Measurements from ENCODE around the gene CD80. TPM values are rescaled to one million over a fixed set of nuclear protein-coding genes. Genes with fewer than 3 reads are reported as not detected.
"Not testable (repeated sequence)": the region's sequence is repeated elsewhere in the genome, so short reads cannot be mapped to it uniquely, and the experiment has no call there.

The CD80 gene, protein sequence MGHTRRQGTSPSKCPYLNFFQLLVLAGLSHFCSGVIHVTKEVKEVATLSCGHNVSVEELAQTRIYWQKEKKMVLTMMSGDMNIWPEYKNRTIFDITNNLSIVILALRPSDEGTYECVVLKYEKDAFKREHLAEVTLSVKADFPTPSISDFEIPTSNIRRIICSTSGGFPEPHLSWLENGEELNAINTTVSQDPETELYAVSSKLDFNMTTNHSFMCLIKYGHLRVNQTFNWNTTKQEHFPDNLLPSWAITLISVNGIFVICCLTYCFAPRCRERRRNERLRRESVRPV
- under 1 TPM; 0.17 to 0.25 (median 0.23) TPM for polyA plus RNA-seq (ENCODE audit: insufficient read length in 4 of 4)

DNA sequence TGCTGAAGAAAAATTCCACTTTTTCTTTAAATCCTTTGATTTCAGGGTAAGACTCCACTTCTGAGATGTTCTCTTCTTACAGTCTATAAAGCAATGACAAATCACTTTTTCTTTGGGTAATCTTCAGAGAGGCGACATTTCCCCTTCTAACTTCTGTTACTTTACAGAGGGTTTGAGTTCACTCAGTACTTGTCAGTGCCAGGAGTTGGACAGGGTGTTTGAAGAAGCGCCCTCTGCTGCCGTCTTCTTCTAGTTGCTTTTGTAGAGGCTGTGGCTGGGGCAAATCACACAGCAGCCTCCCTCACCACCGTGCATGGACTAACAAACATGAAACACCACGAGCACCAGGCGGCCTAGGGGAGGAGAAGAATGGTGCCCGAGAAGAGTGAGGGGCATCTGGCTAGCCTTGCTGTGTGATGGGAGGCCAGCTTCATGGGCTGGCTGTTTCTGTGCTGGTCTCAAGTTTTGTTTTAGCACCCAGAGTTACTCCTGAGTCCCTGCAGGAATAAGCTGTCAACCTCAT lies at the start of gene CD80:
Gene CD80, minus strand, starts transcription at position 174 of the 523 bp plus-strand sequence. CDS start 1,886 bp downstream, outside the sequence.
- no peak for DNase-seq (ENCODE audit: low read depth in 4 of 4, low spot score in 2 of 4)

DNA sequence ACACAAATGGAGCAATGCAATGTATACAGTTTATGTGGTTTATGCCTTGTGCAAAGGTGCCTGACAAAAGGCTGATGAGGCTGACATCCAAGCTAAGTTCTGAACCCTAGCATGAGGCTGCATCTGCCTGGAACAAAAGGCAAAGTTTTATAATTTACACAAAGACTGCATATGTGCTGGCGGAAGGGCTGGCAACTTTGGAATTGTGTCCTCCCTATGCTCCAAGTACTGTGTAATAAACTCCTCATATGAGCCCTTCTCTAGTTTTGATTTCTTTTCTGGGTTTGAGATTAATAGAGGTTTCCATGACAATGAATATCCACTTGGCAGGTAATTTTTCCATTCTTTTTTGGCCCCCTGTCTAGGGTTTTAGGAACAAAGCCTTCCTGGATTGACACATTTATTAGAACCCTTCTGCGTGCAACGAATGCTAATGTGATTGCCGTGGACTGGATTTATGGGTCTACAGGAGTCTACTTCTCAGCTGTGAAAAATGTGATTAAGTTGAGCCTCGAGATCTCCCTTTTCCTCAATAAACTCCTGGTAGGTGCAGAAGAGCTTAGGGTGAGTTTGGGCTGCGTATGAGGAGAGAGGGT lies 49.1 kb upstream of the CD80 start:
- no peak for DNase-seq (ENCODE audit: low read depth in 4 of 4, low spot score in 2 of 4)

DNA sequence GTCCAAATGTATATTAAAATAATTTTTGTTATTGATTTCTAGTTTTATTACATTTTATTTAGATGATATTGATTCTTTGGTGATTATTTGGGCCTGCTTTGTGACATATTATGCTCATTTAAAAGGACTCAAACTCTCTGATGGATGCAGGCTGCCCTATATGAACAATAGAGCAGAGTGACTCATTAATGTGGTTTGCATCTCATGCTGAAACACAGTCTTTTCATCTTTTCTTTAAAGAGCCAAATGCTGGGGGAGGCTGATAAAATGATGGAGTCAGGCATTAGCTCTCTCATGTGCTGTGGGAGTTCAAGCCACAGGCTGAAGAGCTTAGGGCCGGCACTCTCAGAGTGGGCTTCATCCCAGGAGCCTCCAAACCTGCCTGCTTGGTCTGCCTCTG lies 45.5 kb upstream of the CD80 start:
- no peak for DNase-seq (ENCODE audit: low read depth in 4 of 4, low spot score in 2 of 4)

DNA sequence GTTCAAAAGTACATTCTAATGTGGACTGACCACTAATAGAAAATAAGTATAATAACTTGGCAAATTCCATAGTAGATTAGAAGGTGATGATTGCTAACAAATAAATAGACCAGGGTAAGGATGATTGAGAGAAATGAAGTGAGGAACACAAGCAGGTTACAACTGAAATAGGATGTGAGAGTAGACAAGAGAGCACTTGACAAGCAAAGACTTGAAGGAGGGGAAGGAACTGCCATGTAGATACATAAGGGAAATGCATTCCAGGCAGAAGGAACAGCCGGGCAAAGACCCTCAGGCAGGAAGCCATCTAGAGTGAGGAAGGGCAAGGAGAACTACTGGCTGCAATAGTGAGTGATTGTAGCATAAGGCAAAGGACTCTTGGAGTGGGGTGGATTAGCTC lies 43.3 kb upstream of the CD80 start:
- no peak for DNase-seq (ENCODE audit: low read depth in 4 of 4, low spot score in 2 of 4)

DNA sequence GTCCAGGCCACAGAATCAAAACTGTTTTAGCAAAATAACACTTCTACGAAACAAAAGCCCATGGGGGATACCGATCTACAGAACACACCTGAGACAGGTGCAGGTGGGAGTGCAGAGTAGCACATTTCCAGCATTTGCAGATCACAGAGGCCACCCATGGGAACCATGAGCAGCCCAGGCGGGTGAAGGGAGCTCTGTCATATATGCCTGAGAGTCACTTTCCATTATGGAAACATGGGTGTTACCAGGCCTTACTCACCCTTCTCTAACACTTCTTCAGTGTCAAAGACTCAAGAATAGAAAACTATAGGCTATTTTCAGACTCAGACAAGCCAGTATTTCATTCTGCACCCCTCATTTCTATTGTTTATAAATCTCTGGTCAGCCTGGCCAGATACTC lies 41.7 kb upstream of the CD80 start:
- DNase-seq (ENCODE audit: low read depth in 4 of 4, low spot score in 2 of 4), result no peak

DNA sequence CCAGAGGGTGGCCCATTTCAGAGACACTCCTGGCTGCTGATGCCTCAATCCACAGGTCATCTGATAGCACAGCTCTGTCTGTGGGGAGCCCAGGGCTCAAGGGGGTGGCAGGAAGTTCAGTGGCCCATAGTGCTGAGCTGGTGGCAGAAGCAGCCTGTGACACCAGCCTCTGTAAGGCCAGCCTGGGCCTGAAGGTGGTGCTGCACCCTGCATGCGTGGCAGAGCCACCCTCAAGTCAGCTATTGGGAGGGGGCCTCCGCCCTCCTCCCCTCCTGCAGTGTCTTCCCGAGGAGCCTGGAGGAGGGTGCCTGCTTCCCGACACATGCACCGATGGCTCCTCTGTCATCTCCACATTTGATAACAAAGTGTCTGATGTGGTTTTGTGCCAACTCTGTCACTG lies 41.3 kb upstream of the CD80 start:
- DNase-seq (ENCODE audit: low read depth in 4 of 4, low spot score in 2 of 4), result no peak

DNA sequence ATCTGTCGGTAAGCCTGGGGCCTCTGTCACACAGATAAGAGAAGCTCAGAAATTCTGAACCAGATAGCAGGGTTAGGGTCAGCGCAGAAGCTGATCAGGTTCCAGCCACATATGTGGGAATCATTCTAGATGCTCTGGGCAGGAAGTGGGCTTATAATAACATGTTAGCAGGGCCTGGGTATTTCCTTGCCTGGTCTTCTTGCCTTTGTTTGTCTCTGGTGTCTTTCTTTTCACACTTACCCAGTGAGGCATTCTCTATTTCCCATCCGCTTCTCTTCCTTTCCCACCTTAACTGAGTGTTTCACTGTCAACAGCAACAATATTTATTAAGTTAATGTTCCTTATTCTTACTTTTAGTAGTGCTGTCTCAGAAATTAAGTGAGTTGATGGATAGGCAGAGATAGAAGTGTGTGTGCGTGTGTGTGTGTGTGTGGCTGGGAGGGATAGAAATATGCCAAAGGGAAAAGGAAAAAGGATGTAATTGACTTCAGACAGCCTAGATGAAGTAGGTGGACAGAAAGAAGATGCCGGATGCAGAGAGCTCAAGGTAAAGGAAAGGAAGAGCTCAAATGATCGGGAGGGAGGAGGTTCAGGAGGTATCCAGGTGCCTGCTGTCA lies 40.3 kb upstream of the CD80 start:
- DNase-seq (ENCODE audit: low read depth in 4 of 4, low spot score in 2 of 4), result no peak

DNA sequence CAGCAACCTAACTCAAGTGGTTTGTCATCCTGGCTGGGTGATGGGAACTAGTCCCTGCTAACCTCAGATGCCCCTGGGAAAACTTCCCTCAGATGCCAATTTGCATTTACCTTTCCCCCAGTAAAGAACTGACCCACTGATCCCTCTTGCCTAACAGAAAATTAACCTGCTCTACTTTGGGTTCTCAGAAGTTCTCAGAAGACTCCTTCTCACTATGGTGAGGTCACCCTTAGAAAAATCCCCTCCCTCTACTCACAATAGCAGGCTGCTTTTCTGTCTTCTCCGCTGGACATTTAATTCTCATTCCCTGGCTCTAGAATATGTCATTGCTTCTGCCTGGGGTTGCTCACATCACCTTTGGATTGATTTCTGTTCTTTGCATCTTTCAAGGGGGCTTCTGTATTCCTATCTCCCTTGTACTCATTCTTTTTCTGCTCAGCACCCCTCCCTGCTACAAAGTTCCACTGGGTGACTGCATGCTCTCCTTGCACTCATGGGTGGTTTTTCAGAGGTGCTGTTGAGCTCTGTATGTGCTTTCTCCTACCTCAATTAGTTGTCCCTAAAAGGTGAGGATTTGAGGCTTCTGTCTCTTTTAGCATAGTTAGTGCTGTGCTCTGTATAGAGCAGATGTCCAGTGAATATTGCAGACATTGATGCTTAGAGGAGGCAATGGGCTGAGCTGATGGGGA lies 39.1 kb upstream of the CD80 start:
- no peak for DNase-seq (ENCODE audit: low read depth in 4 of 4, low spot score in 2 of 4)

DNA sequence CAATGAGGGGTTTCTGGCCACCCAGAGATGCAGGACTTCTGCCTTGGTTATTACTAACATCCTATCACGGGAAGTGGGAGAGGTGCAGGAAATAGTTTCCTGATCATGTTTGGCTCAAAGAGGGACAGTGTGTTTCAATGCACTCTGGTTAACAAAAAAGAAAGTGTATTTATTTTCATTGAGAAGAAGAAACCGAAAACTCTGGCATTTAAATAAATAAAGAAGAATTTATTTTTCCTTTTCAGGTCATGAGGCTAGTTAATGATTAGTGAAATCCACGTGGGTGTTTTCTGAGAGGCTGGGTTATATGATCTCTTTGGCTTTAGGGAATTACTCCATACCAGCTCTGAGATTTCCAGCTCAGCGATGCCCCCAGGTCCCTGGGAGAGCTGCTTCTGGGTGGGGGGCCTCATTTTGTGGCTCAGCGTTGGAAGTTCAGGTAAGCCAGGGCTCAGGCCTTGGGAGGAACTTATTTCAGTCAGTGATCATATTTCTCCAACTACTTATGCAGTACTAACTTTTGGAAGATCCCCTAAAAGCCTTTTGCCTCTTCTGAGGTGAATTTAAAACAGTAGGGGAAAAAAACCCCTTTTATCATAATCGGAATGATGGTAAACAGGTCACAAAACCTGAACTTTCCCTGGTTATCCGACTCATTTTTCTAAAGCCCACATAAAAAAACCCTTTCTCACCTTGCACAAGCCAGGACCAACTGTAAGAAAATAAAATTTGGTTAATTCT lies 38.3 kb upstream of the CD80 start, which contains the start of gene PLA1A:
Gene PLA1A, plus strand, starts transcription at position 338 of the 741 bp plus-strand sequence. Its CDS starts 29 bp downstream, at position 367.
- peak in 2 of 4 donors; percentile 13 to 46 for DNase-seq (ENCODE audit: low read depth in 4 of 4, low spot score in 2 of 4)

DNA sequence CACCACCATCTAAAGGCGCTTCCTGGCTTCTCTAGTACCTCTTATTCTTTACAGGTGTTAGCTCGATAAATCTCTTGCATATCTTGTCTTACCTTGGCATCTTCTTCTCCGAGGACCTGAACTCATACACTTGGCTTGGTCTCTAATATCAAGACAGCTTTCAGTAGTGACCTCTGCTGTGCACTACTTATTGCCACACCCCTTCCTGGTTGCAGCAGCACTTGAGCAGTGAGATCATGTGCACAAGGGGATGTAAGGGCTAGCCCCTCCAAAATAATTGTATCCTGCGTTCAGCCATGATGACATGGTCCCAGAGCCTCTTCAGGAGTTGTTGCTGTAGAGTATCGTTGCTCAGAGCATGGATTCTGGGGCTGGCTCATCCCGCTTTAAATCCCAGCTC lies 37.0 kb upstream of the CD80 start:
- DNase-seq (ENCODE audit: low read depth in 4 of 4, low spot score in 2 of 4), result no peak

DNA sequence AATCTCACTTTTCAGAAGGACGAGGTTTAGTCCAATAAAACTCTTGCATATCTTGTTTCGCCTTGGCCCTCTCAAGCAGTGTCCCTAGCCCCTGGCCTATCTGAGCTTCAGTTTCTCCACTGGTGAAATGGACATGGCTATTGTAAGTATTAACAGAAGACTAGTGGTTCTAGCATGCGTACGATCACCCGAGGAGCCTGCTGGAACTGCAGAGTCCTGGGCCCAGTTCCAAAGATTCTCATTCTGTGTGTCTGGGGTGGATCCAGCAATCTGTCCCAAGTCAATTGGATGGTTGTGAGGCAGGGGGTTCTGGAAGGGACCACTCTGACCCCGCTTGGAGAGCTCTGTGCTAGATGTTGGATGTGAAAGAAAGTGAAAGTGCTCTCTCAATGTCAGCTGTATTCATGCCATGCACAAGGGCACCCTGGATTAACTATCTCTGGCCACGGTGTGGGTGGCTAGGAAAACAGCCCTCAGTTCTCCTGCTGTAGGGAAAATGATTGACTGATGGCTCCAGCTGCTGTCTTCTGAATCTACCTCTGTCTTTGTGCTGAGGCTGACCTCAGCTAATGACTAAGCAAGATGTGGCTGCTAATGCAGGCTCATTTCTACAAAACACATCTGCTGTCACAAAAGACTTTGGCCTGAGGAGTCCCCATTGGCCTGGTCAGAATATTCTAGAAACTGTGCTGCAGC lies 36.4 kb upstream of the CD80 start:
- DNase-seq (ENCODE audit: low read depth in 4 of 4, low spot score in 2 of 4), result no peak

DNA sequence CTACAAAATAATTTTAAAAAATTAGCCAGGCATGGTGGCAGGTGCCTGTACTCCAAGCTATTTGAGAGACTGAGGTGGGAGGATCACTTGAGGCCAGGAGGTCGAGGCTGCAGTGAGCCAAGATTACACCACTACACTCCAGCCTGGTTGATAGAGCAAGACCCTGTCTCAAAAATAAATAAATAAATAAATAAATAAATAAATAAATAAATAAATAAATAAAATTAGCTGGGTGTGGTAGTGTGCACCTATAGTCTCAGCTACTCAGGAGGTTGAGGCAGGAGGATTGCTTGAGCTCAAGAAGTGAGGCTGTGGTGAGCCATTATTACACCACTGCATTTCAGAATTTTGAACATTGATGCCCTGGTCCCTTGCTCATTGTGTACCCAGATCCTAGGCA lies 35.5 kb upstream of the CD80 start:
- DNase-seq (ENCODE audit: low read depth in 4 of 4, low spot score in 2 of 4), result not testable (repeated sequence)

DNA sequence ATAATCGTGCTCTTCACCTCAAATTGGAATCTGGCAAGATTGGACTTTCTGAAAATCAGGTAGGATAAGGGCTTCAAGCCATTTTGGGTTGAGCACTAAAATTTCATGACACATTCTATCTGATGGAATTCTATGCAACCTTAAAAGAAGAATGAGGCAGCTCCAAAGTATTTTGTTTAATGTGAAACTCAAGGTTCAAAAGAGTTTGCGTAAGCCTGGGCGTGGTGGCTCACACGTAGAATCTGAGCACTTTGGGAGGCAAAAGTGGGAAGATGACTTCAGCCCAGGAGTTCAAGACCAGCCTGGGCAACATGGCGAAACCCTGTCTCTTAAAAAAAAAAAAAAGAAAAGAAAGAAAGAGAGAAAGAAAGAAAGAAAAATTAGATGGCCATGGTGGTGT lies 34.7 kb upstream of the CD80 start:
- no peak for DNase-seq (ENCODE audit: low read depth in 4 of 4, low spot score in 2 of 4)

DNA sequence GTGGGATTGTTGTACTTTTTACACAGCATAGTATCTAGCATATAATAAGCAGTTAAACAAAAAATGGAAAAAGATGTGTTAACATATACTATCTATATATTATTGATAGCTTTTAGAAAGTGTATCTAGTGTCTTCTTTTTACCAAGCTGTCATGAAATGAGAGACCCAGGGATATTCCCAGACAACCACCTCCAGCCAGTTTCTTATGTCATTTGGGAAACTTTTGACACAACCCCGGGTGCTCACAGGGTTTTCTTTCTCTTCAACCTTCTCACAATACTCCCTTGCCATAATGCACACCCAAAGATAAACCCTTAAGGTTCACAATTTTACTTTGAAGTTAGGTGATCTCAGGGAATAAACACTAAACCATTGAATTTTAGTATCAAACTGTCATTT lies 33.4 kb upstream of the CD80 start:
- no peak for DNase-seq (ENCODE audit: low read depth in 4 of 4, low spot score in 2 of 4)

DNA sequence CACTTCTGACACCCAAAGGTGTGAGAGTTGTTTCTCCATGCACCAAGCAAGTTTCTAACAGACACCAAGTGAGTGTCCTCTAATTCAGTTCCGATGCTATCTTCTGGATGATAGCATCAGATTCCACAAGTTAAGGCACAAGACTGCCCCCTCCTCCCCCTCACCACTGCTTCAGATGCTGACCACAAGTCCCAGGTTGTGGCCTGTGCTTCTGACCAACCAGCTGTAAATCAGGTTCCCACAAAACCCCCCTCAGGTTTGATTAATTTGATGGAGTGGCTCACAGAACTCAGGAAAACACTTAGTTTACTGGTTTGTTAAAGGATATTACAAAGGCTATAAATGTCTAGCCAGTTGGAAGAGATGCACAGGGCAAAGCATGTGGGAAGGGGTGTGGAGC lies 31.3 kb upstream of the CD80 start:
- DNase-seq (ENCODE audit: low read depth in 4 of 4, low spot score in 2 of 4), result no peak

DNA sequence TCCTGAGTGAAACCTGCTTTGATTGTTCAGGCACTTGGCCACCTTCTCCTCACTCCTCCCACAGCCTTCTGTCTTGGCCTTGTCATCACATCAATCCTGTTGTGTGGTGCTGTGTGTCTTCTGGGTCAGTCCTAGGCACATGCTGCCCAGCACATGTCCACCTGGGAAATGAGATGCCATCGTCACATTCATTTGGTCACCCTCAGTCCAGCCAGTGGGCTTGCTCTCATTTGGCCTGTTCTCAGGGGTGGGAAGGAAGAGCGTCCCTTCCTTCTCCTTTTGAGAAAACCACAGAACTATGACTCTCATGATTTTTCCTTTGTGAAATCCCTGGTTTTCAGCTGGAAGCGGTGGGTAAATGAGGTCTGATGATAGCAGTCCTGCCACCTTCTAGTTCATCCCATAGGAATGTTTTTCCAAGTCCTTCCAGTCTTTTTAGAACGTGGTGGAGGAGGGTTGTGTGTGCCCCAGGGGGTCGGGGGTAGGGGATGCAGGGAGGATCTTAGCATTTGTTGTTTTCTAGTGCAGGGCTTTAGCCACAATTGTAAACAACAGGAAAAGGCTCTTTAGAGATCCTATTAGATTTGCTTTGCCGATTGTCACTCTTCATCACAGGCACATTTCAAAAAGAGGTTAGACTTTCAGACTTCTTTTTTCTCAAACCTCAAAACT lies 29.8 kb upstream of the CD80 start:
- DNase-seq (ENCODE audit: low read depth in 4 of 4, low spot score in 2 of 4), result no peak

DNA sequence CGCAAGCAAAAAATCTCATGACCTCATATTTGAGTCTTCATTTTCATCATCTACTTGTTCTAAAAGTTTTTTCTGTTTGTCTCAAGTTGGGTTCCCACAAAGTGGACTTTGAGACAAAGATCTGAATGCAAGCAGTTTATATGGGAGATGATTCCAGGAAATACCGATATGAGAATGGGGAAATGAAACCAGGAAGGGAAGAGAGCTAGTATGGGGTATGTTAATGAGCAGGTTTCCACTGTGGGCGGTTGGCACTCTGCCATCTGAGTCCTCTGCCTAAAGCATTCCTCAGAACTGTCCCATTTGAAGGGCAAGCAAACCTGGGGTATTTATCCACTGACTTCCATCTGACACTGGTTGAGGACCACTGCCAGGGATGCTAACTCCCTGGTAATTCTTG lies 28.7 kb upstream of the CD80 start:
- no peak for DNase-seq (ENCODE audit: low read depth in 4 of 4, low spot score in 2 of 4)

DNA sequence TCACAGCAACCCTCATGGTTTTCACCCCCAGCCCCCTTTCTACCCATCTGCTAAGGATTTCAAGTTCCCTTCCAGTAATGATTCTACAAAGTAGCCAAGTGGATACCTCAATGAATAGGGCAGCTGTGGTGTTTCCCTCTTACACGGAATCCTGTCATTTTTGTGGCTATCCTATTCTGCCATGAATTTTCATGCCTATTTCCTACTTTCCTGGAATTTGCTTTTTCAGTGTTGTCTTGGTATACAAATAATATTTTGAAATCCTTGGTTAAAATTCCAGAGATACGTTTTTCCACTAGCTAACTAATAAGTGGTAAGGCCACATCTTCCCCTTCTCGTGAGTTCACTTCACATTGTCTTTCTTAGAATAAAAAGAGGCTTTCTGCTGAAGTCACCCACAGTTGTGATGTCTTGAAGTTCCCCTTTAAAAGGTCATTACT lies 27.3 kb upstream of the CD80 start:
- no peak for DNase-seq (ENCODE audit: low read depth in 4 of 4, low spot score in 2 of 4)

DNA sequence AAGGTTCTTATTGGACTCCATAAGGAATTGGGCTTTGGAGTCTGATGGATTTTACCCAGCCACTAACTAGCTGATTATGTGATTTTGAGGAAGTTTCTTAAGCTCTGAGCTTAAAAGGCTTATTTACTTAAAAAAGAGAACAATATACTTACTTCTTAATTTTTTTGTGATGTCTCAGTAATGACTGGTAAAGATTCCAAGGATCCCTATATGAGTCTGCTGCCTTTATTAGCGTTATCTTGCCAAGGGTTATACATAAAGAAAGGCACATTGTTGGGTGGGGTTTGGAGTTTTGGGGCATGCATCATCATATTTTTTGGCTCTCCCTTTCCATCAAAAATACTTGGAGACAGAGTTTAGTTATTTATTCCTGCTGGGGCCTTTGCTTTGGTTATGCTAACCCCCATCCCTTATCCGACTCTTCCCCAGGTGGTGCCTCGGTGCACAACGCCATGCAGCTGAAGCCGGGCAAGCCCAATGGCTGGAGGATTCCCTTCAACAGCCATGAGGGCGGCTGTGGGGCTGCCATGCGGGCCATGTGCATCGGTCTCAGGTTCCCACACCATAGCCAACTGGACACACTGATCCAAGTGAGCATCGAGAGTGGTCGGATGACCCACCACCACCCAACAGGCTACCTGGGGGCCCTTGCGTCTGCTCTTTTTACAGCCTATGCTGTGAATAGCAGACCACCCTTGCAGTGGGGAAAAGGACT lies 26.6 kb upstream of the CD80 start:
- DNase-seq (ENCODE audit: low read depth in 4 of 4, low spot score in 2 of 4), result no peak

Measured in left renal cortex interstitium (tissue), 4 donors.